Rectal smooth muscle tissue (tissue), 1 donor: ENCODE data around the gene SEMA4A.
"Not testable (repeated sequence)": the region's sequence is repeated elsewhere in the genome, so short reads cannot be mapped to it uniquely, and the experiment has no call there.

Experiments
- H3K27ac ChIP-seq: one replicate; pipeline ENCODE4 v1.7.0; 2013; ENCODE audit warnings: low read depth, low read length, inconsistent platforms
- H3K27me3 ChIP-seq: one replicate; pipeline ENCODE4 v1.7.0; 2013; ENCODE audit warnings: low read length; ENCODE audit not compliant: control insufficient read depth, insufficient read depth
- H3K36me3 ChIP-seq: one replicate; pipeline ENCODE4 v1.7.0; 2013; ENCODE audit warnings: low read length; ENCODE audit not compliant: control insufficient read depth, insufficient read depth
- H3K4me1 ChIP-seq: one replicate; pipeline ENCODE4 v1.7.0; 2013; ENCODE audit warnings: low read length; ENCODE audit not compliant: control insufficient read depth, insufficient read depth
- H3K4me3 ChIP-seq: one replicate; pipeline ENCODE4 v1.7.0; 2013; ENCODE audit warnings: low read length
- H3K9ac ChIP-seq: one replicate; pipeline ENCODE4 v1.7.0; 2013; ENCODE audit warnings: low read length

Gene SEMA4A

GRCh38 chr1:156163712-156164111, 10.3 kb downstream of the SEMA4A start:
- Histone ChIP-seq H3K27ac (no peak overlapping the region), H3K4me3 (no peak overlapping the region), H3K36me3 (no peaks in the 10 kb centered on the region), H3K9ac (no peak overlapping the region), H3K4me1 (no peaks in the 10 kb centered on the region), H3K27me3 (no peaks in the 10 kb centered on the region)

DNA sequence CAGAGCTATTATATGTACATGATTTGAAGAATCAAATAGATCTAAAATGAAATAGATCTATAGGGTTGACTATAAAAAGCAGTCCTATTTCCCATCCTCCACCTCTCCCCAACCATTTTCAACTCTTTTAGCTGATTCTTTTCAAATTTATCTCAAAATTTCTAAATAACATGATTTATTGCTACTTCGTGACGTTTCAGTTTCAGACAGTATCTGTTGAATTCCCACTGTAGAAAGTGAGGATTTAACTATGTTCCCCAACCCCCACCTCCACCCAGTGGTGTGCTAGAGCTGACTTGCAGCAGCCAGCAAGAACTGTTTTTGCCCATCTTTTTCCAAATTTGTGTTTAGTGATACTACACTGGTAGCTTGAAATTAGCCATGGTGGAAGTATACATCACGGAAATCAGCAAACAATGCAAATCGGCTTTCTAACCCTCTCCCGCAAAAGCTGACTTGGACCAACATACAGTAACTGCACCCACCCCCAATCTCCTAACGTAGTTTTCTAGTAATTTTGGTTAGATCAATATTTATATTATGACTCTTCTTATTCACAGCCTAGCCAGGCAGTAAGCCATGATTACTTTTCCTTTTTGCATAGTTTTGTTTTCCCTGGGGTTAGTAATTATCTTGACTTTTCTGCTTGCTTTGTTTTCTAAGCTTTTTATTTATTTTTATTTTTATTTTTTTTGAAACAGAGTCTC, 10.9 kb downstream of the SEMA4A start:
- Histone ChIP-seq H3K9ac (no peak overlapping the region), H3K27ac (no peak overlapping the region), H3K4me1 (no peaks in the 10 kb centered on the region)

DNA sequence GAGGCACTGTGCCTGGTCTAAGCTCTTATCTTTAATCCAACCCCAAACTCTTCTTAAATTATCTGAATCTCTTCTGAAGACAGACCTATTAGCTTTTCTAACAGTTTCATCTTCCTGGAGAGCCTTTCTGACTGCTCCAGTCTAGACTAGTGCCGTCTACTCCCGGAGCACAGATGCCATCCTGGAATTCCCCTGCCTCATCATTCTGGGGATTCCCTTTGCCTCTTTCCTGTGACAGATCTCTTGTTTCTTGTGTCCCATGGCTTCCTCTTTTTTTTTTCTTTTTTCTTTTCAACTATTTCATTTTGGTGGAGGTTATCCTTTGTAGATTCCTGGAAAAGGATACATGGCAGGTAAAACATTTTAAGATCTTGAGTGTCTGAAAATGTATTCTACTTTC, 11.7 kb downstream of the SEMA4A start:
- Histone ChIP-seq H3K4me3 (no peak overlapping the region), H3K27ac (no peak overlapping the region), H3K4me1 (no peaks in the 10 kb centered on the region), H3K9ac (no peak overlapping the region), H3K27me3 (no peaks in the 10 kb centered on the region), H3K36me3 (no peaks in the 10 kb centered on the region)

More for the DNA sequence above, 10.9 kb downstream of the SEMA4A start:
- H3K4me3 ChIP-seq = no peak overlapping the region
- no peaks in the 10 kb centered on the region for H3K27me3 ChIP-seq
- no peaks in the 10 kb centered on the region for H3K36me3 ChIP-seq

DNA sequence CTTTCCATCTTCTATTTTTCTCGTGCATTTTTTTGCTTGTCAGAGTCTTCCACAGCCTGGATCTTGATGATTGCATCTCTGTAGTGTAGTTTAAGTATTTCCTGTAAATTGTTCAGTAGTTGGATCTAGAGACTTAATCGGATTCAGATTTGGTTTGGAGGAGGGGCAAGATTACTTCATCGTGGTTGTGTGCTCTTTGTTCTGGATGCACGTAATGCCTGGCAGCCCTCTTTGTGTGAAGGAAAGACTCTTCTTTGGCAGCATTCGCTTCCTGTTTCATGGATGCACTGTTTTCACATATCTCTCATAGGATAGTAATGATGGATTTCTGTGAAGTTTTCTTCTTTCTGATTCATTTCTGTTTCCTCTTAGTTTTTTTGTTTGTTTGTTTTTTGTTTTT, 14.2 kb downstream of the SEMA4A start:
- H3K27me3 ChIP-seq = no peaks in the 10 kb centered on the region
- no peaks in the 10 kb centered on the region for H3K4me1 ChIP-seq
- no peaks in the 10 kb centered on the region for H3K36me3 ChIP-seq
- no peak overlapping the region for H3K4me3 ChIP-seq
- no peak overlapping the region for H3K27ac ChIP-seq
- H3K9ac ChIP-seq = no peak overlapping the region

- H3K27ac ChIP-seq = no peak overlapping the region
- no peak overlapping the region for H3K4me3 ChIP-seq
- no peaks in the 10 kb centered on the region for H3K27me3 ChIP-seq
- H3K36me3 ChIP-seq = peaks cover 2% of the 10 kb centered on the region
- H3K4me1 ChIP-seq = no peaks in the 10 kb centered on the region
- no peak overlapping the region for H3K9ac ChIP-seq
Observed at GRCh38 chr1:156172696-156173470, 19.5 kb downstream of the SEMA4A start.

DNA sequence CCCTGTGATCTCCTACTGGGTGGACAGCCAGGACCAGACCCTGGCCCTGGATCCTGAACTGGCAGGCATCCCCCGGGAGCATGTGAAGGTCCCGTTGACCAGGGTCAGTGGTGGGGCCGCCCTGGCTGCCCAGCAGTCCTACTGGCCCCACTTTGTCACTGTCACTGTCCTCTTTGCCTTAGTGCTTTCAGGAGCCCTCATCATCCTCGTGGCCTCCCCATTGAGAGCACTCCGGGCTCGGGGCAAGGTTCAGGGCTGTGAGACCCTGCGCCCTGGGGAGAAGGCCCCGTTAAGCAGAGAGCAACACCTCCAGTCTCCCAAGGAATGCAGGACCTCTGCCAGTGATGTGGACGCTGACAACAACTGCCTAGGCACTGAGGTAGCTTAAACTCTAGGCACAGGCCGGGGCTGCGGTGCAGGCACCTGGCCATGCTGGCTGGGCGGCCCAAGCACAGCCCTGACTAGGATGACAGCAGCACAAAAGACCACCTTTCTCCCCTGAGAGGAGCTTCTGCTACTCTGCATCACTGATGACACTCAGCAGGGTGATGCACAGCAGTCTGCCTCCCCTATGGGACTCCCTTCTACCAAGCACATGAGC, 23.3 kb downstream of the SEMA4A start:
- no peak overlapping the region for H3K4me3 ChIP-seq
- no peak overlapping the region for H3K9ac ChIP-seq
- no peaks in the 10 kb centered on the region for H3K4me1 ChIP-seq
- H3K36me3 ChIP-seq = peaks cover 2% of the 10 kb centered on the region
- no peak overlapping the region for H3K27ac ChIP-seq
- no peaks in the 10 kb centered on the region for H3K27me3 ChIP-seq

GRCh38 chr1:156177919-156178654, 24.7 kb downstream of the SEMA4A start:
- Histone ChIP-seq H3K9ac (no peak overlapping the region), H3K4me3 (no peak overlapping the region), H3K36me3 (peaks cover 2% of the 10 kb centered on the region), H3K4me1 (no peaks in the 10 kb centered on the region), H3K27me3 (no peaks in the 10 kb centered on the region), H3K27ac (no peak overlapping the region)

DNA sequence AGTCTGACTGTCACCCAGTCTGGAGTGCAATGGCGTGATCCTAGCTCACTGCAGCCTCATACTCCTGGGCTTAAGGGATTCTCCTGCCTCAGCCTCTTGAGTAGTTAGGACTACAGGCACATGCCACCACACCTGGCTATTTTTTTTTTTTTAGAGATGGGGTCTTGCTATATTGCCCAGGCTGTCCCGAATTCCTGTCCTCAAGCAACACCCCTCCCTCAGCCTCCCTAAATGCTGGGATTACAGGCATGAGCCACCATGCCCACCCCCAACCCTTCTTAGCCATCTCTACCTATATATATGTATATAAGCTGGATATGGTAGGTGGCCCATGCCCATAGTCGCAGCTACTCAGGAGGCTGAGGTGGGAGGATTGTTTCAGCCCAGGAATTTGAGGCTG, 27.1 kb downstream of the SEMA4A start:
- no peak overlapping the region for H3K4me3 ChIP-seq
- H3K27ac ChIP-seq = no peak overlapping the region

DNA sequence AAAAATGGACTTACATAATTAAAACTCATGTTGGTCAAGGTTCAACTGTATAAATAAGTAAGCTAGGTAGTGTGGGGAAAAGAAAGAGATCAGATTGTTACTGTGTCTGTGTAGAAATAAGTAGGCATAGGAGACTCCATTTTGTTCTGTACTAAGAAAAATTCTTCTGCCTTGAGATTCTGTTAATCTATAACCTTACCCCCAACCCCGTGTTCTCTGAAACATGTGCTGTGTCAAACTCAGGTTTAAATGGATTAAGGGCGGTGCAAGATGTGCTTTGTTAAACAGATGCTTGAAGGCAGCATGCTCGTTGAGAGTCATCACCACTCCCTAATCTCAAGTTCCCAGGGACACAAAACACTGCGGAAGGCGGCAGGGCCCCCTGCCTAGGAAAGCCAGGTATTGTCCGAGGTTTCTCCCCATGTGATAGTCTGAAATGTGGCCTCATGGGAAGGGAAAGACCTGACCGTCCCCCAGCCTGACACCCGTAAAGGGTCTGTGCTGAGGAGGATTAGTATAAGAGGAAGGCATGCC, 28.1 kb downstream of the SEMA4A start:
- H3K36me3 ChIP-seq, H3K27ac ChIP-seq, H3K9ac ChIP-seq, H3K4me3 ChIP-seq, H3K4me1 ChIP-seq, H3K27me3 ChIP-seq: not testable (repeated sequence)

More for the DNA sequence above, 27.1 kb downstream of the SEMA4A start:
- no peaks in the 10 kb centered on the region for H3K36me3 ChIP-seq
- H3K27me3 ChIP-seq = no peaks in the 10 kb centered on the region
- no peaks in the 10 kb centered on the region for H3K4me1 ChIP-seq
- no peak overlapping the region for H3K9ac ChIP-seq

DNA sequence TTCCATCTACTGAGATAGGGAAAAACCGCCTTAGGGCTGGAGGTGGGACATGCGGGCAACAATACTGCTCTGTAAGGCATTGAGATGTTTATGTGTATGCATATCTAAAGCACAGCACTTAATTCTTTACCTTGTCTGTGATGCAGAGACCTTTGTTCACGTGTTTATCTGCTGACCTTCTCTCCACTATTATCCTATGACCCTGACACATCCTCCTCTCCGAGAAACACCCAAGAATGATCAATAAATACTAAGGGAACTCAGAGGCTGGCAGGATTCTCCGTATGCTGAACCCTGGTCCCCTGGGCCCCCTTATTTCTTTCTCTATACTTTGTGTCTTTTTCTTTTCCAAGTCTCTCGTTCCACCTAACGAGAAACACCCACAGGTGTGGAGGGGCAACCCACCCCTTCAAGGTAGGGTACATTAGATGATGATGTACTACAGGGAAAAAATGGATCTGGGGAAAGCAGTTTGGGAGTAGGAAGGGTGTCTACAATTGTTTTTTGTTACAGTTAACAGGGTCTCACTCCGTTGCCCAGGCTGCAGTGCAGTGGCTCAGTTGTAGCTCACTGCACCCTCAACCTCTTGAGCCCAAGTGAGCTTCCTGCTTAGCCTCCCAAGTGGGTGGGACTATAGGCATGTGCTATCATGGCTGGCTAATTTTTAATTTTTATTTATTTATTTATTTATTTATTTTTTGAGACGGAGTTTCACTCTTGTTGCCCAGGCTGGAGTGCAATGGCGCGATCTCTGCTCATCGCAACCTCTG, 28.8 kb downstream of the SEMA4A start:
- H3K4me3 ChIP-seq, H3K9ac ChIP-seq: not testable (repeated sequence)

GRCh38 chr1:156186347-156187177, 33.2 kb downstream of the SEMA4A start:
- H3K4me1 ChIP-seq = not testable (repeated sequence)

More for the DNA sequence above, 28.8 kb downstream of the SEMA4A start:
- not testable (repeated sequence) for H3K36me3 ChIP-seq, H3K27me3 ChIP-seq, H3K27ac ChIP-seq, H3K4me1 ChIP-seq

More at GRCh38 chr1:156186347-156187177, 33.2 kb downstream of the SEMA4A start:
- H3K27ac ChIP-seq, H3K9ac ChIP-seq, H3K36me3 ChIP-seq, H3K4me3 ChIP-seq, H3K27me3 ChIP-seq: not testable (repeated sequence)
